HG02943 (cell line): Measurements from ENCODE around the gene CAMK2B.

Experiments
- ATAC-seq: cut with Tn5 transposase; IDR thresholded peaks from one replicate; pipeline ENCODE4 v1.9.1; 2021; ENCODE audit warnings: mild to moderate bottlenecking, low read depth, moderate library complexity; ENCODE audit not compliant: unreplicated experiment

Gene CAMK2B

DNA sequence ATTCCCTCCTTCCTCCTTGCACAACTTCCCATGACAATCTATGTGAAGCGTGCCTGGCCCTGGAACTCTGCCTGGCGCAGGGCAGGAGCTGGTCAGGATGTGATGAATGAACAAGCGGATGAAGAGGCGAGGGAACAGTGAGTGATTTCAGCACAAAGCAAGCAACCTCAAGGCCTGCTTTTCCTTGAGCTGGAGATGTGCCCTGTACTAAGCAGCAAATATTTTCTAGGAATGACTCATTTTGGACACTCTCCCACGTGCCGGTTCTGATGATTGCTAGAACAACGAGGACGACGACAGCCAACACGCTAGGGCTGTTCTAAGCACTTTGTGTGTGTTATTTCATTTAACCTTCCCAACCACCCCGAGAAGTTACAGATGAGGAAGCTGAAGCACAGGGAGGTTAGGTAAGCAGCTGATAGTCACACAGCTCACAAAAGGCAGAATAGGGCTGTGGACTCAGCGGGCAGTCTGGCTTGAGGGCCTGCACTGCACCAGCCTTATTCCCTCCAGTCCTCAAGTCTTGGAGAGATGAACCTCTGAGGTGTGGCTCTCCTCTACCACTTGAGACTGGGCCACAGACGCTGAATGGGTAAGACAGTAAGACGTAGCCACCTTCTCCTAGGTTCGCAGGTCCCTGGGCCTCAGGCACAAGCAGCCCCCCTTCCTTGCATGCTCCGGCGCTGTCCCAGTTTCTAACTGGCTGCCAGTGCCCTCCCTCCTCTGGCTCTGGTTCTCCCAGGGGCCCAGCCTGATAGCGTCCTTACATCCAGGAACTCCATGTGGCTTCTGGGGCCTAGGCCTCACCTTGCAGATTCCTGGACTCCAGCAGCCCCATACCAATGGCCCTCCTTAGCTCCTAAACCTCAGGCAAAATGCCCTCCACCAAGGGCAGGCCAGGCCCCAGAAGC, 65.6 kb downstream of the CAMK2B start:
- no peak for ATAC-seq

DNA sequence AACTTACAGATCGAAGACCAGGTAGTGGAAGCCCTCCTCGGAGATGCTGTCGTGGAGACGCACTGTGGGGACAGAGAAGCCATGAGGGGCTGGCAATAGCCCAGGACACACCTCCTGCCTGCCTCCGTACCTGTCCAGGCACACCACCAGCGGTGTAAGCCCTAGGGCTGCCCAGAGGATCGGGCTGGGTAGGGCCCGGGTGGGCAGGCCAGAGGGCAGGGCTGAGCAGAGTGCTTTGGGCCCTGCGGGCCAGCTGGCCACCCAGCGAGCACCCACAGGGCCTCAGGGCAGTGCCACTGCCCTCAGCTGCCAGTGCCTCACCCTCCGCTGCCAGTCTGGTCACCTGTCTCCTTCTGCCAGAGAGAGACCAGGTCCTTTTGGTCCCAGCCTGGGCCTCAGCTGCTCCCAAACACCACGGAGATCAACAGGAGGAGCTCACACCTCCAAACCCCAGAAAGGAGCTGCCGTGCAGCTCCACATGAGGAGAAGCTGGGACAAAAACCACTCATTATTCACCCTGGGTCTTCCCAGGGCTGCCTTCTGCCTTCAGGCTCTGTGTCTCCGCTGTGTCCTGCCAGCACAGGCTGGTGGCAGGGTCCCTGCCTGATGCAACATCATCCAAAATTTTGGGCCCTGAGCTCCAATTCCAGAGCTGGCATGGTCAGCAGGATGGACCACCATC, 66.4 kb downstream of the CAMK2B start:
- no peak for ATAC-seq

DNA sequence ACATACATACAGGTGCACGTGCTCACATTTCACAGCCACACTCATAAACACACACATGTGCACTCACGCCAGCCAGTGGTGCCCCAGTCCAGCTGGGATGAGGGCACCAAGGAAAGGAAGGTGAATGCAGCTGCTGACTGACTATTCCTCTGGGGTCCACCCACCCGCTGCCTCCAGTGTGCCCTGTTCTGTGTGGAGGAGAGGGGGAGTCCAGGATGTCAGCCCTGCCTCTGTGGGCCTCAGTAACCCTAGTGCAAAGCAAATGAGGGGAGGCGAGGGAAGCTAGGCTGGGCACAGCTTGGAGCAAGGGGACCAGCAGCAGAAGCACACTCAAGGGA, 67.0 kb downstream of the CAMK2B start:
- ATAC-seq = peak; percentile 14

DNA sequence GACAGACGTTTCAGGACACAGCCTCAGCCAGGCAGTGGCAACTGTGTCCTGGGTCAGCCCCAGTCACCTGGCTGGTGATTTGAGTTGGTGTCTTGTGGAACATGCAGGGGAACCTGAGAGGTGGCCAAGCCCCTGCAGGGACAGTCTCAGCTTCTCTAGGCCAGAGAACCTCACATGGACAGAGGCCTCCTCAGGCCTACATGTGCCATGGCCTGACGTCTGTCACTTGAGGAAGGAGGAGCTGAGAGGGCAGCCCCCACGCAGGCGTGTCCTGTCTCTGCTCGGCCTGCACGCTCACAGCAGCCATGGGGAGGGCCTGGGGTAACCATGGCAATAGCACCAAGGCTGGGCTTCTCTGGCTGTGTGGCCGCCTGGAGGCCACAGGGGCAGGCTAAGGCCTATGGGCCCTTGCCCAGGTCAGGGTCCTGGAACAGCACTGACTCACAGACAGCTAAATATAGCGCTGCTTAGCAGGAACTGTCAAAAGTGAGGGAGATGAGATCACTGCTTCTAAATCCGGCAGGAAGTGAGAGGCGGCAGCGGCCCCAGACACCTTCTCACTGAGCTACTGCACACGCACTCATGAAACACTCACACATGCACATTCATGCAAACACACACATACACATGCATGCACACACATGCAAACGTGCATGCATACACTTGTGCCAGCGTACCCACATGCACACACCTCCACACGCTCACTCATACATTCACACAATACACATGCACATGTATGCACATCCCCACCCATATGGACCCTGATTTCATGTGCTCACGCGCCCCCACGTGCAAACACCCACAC, 67.6 kb downstream of the CAMK2B start:
- peak; percentile 81 for ATAC-seq

DNA sequence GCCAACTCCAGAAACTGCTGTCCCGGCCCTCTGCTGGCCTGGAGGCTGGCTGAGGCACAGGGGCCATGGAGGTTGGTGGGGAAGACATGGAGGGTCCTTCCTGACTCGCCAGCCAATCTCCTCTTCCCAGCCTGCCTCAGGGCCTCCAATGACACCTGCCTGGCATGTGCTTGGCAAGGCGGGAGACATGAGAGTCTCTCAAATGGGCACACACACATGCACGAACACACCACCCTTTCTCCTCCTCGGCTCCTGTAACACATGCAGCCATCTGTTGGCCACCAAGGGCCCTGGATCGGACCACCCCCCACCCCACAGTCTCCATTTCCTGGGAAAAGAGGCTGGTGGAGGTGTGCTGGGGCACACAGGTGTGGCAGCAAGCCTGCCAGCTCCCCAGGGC, 68.2 kb downstream of the CAMK2B start:
- no peak for ATAC-seq

DNA sequence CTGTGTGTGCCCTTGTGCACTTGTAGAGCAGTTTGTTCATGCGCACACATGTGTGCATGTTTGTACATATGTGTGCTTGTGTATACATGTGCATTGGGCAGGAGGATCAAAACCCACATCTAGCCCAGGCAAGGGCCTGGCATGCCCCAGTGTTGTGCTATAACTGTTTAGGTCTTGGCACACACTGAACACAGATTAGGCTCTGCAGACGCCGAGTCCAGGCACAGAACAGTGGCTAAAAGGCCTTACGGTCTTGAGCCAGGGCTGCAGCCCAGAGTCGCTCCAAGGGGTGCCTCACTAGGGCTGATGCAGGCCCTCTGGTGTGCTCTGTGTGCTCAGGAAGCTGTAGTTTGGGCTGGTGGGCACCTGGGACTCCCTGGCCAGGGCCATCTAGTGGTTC, 68.9 kb downstream of the CAMK2B start:
- no peak for ATAC-seq

DNA sequence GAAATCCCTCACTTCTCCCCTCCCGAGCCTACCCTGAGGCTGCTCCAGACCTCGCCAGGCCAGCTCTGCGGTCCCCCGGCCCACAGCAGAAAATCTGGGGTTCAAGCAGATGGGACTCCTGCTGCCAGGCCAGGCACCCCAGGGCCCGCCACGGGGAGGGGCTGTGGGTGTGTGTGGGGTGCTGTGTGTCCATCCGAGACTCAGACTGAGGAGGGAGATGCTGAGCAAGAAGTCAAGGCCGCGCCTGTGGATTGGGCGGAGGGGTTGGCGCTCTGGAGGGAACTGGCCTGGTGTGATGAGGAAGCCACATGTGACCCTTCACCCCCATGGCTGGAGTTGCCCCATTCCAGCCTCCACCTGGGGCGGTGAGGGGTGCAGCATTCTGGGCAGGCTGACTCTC, 73.5 kb downstream of the CAMK2B start:
- no peak for ATAC-seq

DNA sequence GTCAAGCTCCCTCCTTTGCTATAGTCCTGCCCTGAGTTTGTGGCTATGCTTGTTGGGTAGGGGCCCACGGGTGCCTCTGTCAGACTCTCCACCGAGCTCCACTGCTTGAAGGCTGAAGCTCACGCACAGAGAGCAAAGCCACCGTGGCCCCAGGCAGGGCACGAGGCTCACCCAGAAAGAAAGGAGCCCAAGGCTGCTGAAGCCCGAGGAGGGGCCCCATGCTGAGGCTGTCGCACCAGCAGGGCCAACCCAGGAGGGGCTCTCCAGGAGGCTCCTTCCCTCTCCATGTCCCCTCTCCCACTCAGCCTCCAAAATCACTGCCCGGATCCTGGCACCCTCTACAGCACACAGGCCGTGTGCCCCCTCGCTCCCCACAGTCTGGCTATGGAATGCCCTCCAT, 74.1 kb downstream of the CAMK2B start:
- ATAC-seq = no peak

DNA sequence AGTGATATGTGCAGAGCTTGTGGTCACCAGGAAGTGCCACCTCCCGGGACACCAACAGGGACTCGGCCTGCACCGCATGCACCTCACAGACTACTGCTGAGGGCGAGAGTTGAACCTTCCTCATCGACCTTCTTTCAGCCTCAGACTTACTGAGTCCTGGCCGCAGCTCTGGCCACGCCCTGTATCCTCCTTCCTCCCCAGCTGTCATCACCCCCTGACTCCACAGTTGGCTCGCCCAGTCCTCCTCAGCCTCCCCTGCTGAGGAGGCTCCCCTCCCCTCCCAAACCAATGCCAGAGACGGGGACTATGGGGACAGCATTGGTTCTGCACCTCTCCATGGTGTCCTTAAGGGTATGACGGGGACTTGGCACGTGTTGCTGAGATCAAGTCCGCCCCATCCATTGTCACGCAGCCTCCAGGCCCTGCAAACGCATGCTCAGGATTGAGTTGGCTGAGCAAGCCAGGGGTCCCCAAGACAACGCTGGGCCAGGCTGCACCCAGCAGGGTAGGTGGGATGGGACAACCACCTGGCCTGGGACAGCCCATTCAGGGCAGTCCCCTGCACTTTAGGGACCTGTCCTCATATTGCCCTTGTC, 75.7 kb downstream of the CAMK2B start:
- ATAC-seq = no peak

DNA sequence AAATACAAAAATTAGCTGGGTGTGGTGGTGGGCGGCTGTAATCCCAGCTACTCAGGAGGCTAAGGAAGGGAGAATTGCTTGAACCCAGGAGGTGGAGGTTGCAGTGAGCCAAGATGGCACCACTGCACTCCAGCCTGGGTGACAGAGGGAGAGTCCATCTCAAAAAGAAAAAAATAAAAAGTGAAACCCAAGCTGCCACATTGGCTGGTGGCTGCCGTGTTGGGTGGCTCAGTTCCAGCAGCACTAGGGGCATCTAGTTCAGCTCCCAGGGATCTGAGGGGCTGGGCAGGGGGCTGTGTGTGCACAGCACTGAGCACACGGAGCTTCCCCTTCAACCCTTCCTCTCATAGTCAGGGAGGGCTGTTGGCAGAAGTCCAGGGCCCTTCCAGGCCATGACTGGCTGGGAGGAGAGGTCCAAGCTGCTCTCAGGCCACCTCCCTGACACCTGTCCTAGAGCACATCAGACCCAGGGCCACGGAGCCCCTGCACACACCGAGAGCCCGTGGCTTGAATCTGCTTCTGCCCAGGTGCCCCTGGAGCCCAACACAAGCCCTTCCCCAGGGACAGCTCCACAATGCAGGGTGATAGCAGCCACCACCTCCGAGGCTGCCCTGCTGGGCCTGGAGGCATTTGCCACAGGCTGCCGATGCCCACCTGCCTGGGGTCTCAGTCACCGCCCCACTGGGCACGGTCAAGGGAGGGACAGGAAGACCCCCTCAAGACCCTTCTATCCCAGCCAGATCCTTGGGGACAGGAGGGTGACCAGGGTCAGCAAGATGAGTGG, 77.3 kb downstream of the CAMK2B start:
- ATAC-seq = no peak

DNA sequence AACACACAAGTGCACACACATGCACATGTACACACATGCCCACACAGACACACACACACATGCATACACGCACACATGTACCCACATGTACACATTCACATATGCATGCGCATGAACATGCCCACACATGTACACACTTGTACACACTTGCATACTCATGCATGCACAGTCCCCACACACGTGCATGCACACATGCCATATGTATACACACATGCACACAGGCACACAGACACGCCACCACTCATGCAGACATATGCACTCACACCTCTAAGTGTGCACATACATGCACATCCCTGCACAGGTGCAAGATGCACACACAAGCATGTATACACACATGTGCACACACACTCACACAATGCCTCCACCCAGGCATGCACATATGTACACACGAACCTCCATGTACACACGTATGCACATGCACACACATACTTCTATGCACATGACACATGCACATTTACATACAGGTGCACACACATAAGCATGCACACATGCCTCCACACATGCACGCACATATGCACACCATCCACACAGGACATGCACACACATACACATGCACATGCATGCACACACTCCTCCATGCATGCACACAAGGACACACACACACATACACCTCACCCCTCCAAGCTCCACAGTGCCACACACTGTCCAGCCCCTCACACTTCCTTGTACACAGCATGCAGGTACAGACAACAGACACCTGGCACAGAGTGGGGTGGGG, 78.8 kb downstream of the CAMK2B start:
- ATAC-seq = no peak

DNA sequence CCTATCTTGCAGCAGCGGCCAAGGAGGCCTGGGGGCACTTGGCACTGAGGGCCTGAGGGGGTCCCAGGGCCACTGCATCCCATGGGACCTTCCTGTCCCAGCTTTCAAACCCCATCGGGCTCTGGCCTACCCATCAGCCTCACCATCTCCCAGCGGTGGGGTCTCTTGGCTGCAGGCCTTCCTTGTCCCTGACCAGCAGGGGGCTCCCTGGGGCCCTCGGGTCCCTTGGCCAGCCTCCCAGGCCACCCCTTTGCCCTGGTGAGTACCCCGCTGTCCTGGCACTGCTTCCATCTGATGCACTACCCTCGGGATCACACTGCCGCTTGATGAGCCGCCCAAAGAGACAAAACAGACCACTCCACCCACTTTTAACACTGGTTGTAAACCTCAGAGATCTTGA, 81.1 kb downstream of the CAMK2B start:
- no peak for ATAC-seq

DNA sequence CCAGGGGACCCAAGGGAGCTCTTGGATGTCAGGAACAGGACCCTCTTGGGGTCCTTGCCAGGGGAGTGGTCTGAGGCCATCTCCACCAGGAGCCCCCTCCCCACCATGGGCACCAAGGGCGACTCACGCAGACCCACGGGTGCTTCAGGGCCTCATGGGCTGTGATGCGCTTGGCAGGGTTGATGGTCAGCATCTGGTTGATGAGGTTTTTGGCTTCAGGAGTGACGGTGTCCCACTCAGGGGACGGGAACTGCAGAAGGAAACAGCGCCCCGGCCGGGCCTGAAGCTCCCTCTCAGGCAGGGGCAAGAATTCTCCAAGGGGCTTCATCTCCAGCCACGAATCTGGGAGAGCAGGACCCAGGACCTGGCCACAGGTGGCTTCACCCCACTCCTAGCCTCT, 83.3 kb downstream of the CAMK2B start:
- no peak for ATAC-seq

DNA sequence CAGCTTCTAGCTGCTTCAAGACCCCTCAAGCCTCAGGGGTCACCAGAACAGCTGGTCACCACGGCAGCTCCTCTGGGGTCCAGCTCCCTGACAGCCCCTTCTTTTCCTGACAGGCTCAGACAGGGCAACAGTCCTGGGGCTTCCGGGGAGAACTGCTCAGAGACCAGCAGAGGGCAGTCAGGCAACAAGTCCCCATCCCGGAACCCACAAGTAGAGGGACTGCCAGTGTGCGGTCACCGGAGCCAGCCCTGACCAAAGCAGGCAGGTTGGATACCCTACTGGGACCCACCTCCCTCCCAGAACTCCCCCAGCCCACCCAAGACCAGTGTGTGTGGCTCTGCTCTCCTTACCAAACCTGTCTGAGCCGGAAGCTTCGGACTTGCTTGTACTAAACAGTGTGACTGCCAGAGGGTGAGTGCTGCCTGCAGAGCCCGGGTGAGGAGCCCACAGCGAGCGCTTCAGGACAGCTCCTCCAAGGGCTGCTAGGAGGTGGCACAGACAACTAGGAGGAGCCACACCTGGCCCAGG, 84.3 kb downstream of the CAMK2B start:
- no peak for ATAC-seq

DNA sequence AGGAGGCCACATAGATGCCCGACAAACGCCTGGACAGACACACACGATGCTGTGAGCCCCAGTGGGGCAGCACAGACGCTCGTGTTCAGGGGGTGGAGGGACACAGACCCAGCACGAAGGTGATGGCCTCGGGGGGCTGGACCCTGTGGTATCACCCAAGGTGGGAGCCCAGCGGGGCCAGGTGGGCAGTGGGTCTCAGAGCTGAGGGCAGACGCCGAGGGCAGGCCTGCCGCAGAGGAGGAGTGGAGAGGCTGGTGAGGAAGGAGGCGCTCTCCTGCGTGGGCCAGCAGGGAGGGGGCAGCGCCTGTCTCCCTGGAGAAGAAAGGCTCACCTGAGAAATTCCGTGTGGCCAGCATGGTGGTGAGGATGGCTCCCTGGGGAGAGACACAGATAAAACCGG, 85.0 kb downstream of the CAMK2B start:
- ATAC-seq = no peak

DNA sequence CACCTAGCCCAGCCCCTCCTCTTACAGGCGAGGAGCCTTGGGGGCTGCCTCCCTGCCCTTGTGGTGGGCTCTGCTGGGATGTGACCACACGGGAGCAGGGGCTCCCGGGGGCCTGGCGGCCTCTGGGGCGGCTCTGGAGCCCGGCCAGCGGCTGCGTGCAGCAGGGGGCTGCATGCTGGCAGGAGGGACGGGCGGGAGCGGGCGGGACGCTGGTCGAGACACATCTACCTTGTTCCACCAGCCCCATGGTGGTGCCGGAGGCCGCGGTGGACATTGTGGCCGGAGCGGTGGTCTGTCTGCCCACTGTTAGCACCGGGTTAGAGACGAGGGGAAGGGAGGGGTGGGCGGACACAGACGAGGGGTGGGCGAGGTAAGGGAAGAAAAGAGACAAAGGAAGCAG, 86.0 kb downstream of the CAMK2B start:
- no peak for ATAC-seq

DNA sequence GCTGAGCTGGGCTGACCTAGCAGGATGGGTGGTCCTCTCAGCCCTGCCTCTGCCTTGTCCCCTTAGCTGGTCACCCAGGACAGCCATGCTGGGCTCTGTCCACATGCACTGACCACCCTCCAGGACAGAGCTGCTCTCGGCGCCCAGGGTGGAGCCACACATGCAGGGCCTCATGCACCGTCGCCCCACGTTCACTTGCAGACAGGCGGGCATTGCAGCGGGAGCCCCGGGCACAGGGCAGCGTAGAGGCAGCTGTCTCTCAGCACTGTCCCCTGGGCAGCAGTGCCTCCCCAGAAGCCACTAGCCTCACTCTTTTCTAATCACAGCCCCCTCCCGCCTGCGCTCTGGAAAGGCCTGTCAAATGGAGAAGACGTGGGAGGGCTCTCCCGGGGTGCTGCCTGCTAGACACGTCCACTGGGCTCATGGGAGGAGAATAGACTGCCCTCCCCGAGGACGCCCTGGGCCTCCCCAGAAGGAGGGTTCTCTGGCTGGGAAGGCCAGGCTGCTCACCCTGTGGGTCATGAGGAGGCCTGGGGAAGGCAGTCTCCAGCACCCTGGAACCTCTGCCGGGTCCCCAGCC, 87.2 kb downstream of the CAMK2B start:
- no peak for ATAC-seq

DNA sequence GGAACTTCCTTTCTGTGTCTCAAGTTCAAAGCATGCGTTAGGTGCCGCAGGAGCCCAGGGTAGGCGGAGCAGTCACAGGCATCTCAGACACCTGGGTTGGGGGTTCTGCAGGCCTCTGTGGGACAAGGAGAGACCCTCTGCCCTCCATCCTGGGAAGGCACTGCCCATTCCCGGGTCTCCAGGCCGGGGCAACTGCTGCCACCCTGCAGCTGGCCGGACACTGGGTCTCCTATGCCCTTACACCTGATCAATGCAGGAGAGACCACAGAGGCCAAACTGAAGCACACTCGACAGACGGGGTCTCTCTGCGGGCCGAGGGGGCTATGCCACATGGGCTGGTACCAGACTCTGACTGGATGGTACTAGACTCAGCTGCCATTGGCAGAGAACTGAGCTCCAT, 87.7 kb downstream of the CAMK2B start:
- ATAC-seq = no peak

DNA sequence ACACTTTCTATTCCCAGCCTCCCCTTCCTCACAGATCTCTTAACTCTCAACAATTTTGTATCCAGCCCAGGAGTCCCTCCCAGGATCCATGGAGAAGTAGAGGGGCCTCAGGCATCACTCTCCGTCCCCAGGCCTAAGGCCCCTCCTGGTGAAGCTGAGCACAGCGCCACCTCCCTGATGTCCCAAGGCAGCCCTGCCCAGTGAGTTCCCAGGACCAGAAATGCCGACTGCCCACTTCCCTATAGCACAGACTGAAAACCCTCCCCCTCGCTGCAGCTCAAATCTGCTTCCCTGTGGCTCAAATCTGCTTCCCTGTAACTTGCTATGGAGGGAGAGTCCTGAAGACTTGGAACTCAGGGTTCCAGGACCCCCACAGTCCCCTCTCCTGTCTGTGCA, 89.1 kb downstream of the CAMK2B start:
- no peak for ATAC-seq
